Right atrium auricular region (tissue), 2 donors: Measurements from ENCODE around the gene FBXW4. TPM values are rescaled to one million over a fixed set of nuclear protein-coding genes. Genes with fewer than 3 reads are reported as not detected.

Experiments used
- DNase-seq: peaks from one replicate; pipeline ENCODE4 v3.0.0-alpha.2; 2019; ENCODE audit warnings: low spot score
- H3K27ac ChIP-seq, 2 donors: fragments of 200-600 bp; sonication (generic); 1 replicate in 1 of 2; 2 replicates in 1 of 2; pipeline ENCODE4 v1.5.1; 2016 to 2019
- H3K27me3 ChIP-seq, 2 donors: fragments of 200-600 bp; sonication (generic); one replicate each; pipeline versions ENCODE4 v1.5.1 to v1.6.0; 2017 to 2019
- H3K36me3 ChIP-seq: fragments of 200-600 bp; sonication (generic); one replicate; pipeline ENCODE4 v1.5.1; 2016
- H3K4me1 ChIP-seq, 2 donors: fragments of 200-600 bp; sonication (generic); one replicate each; pipeline versions ENCODE4 v1.5.1 to v1.6.0; 2017 to 2019
- H3K4me3 ChIP-seq, 2 donors: fragments of 200-600 bp; sonication (generic); 1 replicate in 1 of 2; 2 replicates in 1 of 2; pipeline ENCODE4 v1.5.1; 2017 to 2019; ENCODE audit warnings: mild to moderate bottlenecking in 1 of 2, moderate library complexity in 1 of 2
- H3K9me3 ChIP-seq, 2 donors: fragments of 200-600 bp; sonication (generic); one replicate each; pipeline ENCODE4 v1.5.1; 2019
- CTCF ChIP-seq, 2 donors: fragments of 200-600 bp; sonication (generic); IDR thresholded peaks; one replicate each; pipeline ENCODE4 v1.5.1; 2019; ENCODE audit warnings: antibody characterized with exemption in 2 of 2
- total RNA-seq, 2 donors: library from RNA; depleted of rRNA; stranded (reverse); fragments of >200 nt; gene quantifications; one replicate each; pipeline ENCODE4 v1.1.0, GENCODE V29; 2016

The FBXW4 gene
- total RNA-seq, 2 donors from 2014 or later = 75.2 to 95.1 TPM

- Histone ChIP-seq H3K4me3 (no peak overlapping the region), H3K9me3 (peaks cover 0 to 3% of the 10 kb centered on the region in 2 donors), H3K4me1 (no peaks in the 10 kb centered on the region), H3K27ac (no peak overlapping the region), H3K27me3 (no peaks in the 10 kb centered on the region), H3K36me3 (peaks cover 33% of the 10 kb centered on the region)
- no peak for DNase-seq
- no peak for TF ChIP-seq CTCF (IDR thresholded peaks at IDR 0.05)
Measured at GRCh38 chr10:101578192-101578591, 116.8 kb downstream of the FBXW4 start.

- Histone ChIP-seq H3K4me3 (no peak overlapping the region), H3K27me3 (no peaks in the 10 kb centered on the region), H3K4me1 (no peaks in the 10 kb centered on the region), H3K36me3 (peaks cover 24% of the 10 kb centered on the region), H3K27ac (no peak overlapping the region), H3K9me3 (peaks cover 0 to 12% of the 10 kb centered on the region in 2 donors)
- TF ChIP-seq CTCF (IDR thresholded peaks at IDR 0.05) = no peak
- no peak for DNase-seq
Measured at GRCh38 chr10:101577121-101577871, 117.7 kb downstream of the FBXW4 start.

GRCh38 chr10:101576211-101576863, 118.6 kb downstream of the FBXW4 start:
- no peaks in the 10 kb centered on the region for H3K27me3 ChIP-seq
- no peak for DNase-seq
- H3K9me3 ChIP-seq = peaks cover 0 to 13% of the 10 kb centered on the region in 2 donors
- H3K4me3 ChIP-seq = no peak overlapping the region
- H3K36me3 ChIP-seq = peaks cover 18% of the 10 kb centered on the region
- no peak overlapping the region for H3K27ac ChIP-seq
- TF ChIP-seq CTCF (IDR thresholded peaks at IDR 0.05) = no peak
- no peaks in the 10 kb centered on the region for H3K4me1 ChIP-seq

GRCh38 chr10:101575580-101576210, 119.3 kb downstream of the FBXW4 start:
- DNase-seq = no peak
- TF ChIP-seq CTCF (IDR thresholded peaks at IDR 0.05) = no peak
- peaks cover 18% of the 10 kb centered on the region for H3K36me3 ChIP-seq
- no peak overlapping the region for H3K27ac ChIP-seq
- H3K4me1 ChIP-seq = peaks cover 0 to 3% of the 10 kb centered on the region in 2 donors
- no peak overlapping the region for H3K4me3 ChIP-seq
- H3K27me3 ChIP-seq = no peaks in the 10 kb centered on the region
- peaks cover 0 to 13% of the 10 kb centered on the region in 2 donors for H3K9me3 ChIP-seq

GRCh38 chr10:101575091-101575490, 119.9 kb downstream of the FBXW4 start:
- Histone ChIP-seq H3K4me3 (no peak overlapping the region), H3K4me1 (peaks cover 0 to 10% of the 10 kb centered on the region in 2 donors), H3K9me3 (peaks cover 0 to 13% of the 10 kb centered on the region in 2 donors), H3K36me3 (peaks cover 14% of the 10 kb centered on the region), H3K27me3 (no peaks in the 10 kb centered on the region), H3K27ac (no peak overlapping the region)
- no peak for DNase-seq
- no peak for TF ChIP-seq CTCF (IDR thresholded peaks at IDR 0.05)
